NCI-H2196 treated with DMSO at 0.1 percent for 48 hours (cell line): ENCODE data around the gene TENM4.

Source experiments
- DNase-seq: peaks from one replicate; lab custom pipeline; 2025; ENCODE audit not compliant: unreplicated experiment; lab: John Stamatoyannopoulos, UW

Gene TENM4

GRCh38 chr11:78689101-78689500, 751.7 kb downstream of the TENM4 start:
- DNase-seq, result no peak

GRCh38 chr11:78688460-78688859, 752.4 kb downstream of the TENM4 start:
- DNase-seq, result no peak

- no peak for DNase-seq
Measured at GRCh38 chr11:78685156-78685555, 755.7 kb downstream of the TENM4 start.

GRCh38 chr11:78684377-78684776, 756.5 kb downstream of the TENM4 start:
- DNase-seq, result no peak

- no peak for DNase-seq
Measured at GRCh38 chr11:78683774-78684173, 757.1 kb downstream of the TENM4 start.

- no peak for DNase-seq
Measured at GRCh38 chr11:78676026-78676557, 764.7 kb downstream of the TENM4 start.

- DNase-seq, result no peak
Measured at GRCh38 chr11:78672850-78673620, 767.8 kb downstream of the TENM4 start.

- DNase-seq, result no peak
Measured at GRCh38 chr11:78669249-78669648, 771.6 kb downstream of the TENM4 start.

GRCh38 chr11:78667461-78667860, 773.4 kb downstream of the TENM4 start:
- no peak for DNase-seq

- DNase-seq, result no peak
Measured at GRCh38 chr11:78666675-78667160, 774.1 kb downstream of the TENM4 start.

GRCh38 chr11:78664636-78665035, 776.2 kb downstream of the TENM4 start:
- no peak for DNase-seq

GRCh38 chr11:78662811-78663210, 778.0 kb downstream of the TENM4 start:
- no peak for DNase-seq

GRCh38 chr11:78660471-78660870, 780.4 kb downstream of the TENM4 start:
- no peak for DNase-seq

- no peak for DNase-seq
Measured at GRCh38 chr11:78659326-78660270, 781.2 kb downstream of the TENM4 start.

- no peak for DNase-seq
Measured at GRCh38 chr11:78657968-78658839, 782.6 kb downstream of the TENM4 start.

GRCh38 chr11:78657441-78657840, 783.4 kb downstream of the TENM4 start:
- DNase-seq, result no peak

GRCh38 chr11:78656984-78657383, 783.8 kb downstream of the TENM4 start:
- no peak for DNase-seq

- DNase-seq, result no peak
Measured at GRCh38 chr11:78656327-78656726, 784.5 kb downstream of the TENM4 start.

GRCh38 chr11:78655561-78655960, 785.3 kb downstream of the TENM4 start:
- DNase-seq, result no peak

GRCh38 chr11:78654866-78655265, 786.0 kb downstream of the TENM4 start:
- no peak for DNase-seq

- DNase-seq, result no peak
Measured at GRCh38 chr11:78654071-78654470, 786.8 kb downstream of the TENM4 start.
